ENCODE results near the gene FBXO31. TPM values are rescaled to one million over a fixed set of nuclear protein-coding genes. Genes with fewer than 3 reads are reported as not detected.

FBXO31 gene
- total and polyA plus RNA-seq, 9 of the 15 experiments (the other 6 are each of a cell fraction or from before 2014, with no cell fraction given), result 0.18 to 33.3 (median 10.9) TPM

DNA sequence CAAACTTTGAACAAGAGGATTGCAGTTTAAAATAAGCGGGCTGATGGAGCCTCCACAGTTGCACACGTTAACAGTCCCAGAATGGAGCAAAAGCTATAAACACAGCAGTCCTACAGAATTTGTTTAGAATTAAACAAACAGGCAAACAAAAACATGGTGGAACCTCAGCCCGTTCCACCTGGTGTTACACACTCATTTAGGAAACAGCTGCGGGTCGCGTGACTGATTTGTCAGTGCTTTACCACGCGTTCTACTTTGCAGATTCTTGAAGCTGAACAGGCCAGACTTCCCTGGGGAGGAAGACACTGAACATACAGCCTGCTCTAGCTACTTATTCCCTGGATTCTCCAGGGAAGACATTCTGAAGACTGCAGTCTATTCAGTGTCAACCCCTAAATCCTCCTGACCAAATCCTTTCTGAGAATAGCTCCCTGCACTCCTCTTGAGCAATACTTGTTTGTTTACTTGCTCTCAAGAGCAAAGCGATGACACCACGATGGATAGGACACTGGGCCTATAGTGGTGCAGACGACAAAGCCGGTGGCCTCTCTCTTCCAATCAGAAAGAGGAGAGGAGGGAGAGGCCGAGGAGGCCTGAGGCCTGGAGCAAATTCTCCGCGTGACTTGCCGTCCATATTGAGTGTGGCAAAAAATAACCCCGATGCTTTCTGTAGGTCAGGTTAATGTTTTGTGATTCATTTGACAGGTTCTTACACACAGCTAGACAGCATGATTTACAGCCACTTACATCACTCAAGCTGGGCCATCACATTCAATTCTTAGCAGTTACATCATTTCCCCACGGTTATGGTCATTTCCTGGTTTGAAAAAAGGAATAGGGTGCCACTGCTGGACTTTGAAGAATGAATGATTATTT lies 4.6 kb upstream of the FBXO31 start (continued):
- TF ChIP-seq, protein P1, sequence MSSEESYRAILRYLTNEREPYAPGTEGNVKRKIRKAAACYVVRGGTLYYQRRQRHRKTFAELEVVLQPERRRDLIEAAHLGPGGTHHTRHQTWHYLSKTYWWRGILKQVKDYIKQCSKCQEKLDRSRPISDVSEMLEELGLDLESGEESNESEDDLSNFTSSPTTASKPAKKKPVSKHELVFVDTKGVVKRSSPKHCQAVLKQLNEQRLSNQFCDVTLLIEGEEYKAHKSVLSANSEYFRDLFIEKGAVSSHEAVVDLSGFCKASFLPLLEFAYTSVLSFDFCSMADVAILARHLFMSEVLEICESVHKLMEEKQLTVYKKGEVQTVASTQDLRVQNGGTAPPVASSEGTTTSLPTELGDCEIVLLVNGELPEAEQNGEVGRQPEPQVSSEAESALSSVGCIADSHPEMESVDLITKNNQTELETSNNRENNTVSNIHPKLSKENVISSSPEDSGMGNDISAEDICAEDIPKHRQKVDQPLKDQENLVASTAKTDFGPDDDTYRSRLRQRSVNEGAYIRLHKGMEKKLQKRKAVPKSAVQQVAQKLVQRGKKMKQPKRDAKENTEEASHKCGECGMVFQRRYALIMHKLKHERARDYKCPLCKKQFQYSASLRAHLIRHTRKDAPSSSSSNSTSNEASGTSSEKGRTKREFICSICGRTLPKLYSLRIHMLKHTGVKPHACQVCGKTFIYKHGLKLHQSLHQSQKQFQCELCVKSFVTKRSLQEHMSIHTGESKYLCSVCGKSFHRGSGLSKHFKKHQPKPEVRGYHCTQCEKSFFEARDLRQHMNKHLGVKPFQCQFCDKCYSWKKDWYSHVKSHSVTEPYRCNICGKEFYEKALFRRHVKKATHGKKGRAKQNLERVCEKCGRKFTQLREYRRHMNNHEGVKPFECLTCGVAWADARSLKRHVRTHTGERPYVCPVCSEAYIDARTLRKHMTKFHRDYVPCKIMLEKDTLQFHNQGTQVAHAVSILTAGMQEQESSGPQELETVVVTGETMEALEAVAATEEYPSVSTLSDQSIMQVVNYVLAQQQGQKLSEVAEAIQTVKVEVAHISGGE (CRISPR knock-in tag; IDR thresholded peaks at IDR 0.05), result peak in 1 of 3 experiments; percentile 51; a peak in 2 of 6 replicates
- TF ChIP-seq, protein P2, sequence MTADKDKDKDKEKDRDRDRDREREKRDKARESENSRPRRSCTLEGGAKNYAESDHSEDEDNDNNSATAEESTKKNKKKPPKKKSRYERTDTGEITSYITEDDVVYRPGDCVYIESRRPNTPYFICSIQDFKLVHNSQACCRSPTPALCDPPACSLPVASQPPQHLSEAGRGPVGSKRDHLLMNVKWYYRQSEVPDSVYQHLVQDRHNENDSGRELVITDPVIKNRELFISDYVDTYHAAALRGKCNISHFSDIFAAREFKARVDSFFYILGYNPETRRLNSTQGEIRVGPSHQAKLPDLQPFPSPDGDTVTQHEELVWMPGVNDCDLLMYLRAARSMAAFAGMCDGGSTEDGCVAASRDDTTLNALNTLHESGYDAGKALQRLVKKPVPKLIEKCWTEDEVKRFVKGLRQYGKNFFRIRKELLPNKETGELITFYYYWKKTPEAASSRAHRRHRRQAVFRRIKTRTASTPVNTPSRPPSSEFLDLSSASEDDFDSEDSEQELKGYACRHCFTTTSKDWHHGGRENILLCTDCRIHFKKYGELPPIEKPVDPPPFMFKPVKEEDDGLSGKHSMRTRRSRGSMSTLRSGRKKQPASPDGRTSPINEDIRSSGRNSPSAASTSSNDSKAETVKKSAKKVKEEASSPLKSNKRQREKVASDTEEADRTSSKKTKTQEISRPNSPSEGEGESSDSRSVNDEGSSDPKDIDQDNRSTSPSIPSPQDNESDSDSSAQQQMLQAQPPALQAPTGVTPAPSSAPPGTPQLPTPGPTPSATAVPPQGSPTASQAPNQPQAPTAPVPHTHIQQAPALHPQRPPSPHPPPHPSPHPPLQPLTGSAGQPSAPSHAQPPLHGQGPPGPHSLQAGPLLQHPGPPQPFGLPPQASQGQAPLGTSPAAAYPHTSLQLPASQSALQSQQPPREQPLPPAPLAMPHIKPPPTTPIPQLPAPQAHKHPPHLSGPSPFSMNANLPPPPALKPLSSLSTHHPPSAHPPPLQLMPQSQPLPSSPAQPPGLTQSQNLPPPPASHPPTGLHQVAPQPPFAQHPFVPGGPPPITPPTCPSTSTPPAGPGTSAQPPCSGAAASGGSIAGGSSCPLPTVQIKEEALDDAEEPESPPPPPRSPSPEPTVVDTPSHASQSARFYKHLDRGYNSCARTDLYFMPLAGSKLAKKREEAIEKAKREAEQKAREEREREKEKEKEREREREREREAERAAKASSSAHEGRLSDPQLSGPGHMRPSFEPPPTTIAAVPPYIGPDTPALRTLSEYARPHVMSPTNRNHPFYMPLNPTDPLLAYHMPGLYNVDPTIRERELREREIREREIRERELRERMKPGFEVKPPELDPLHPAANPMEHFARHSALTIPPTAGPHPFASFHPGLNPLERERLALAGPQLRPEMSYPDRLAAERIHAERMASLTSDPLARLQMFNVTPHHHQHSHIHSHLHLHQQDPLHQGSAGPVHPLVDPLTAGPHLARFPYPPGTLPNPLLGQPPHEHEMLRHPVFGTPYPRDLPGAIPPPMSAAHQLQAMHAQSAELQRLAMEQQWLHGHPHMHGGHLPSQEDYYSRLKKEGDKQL (CRISPR knock-in tag; IDR thresholded peaks at IDR 0.05; ENCODE audit: borderline replicate concordance), result no peak
- TF ChIP-seq CXXC5 (CRISPR knock-in tag; IDR thresholded peaks at IDR 0.05) (peak; percentile 77), TEAD4 (IDR thresholded peaks at IDR 0.05; ENCODE audit: low read length) (peak; percentile 64), TEAD4 (CRISPR knock-in tag; IDR thresholded peaks at IDR 0.05; ENCODE audit: borderline replicate concordance) (no peak), LCOR (CRISPR knock-in tag; IDR thresholded peaks at IDR 0.05) (peak; percentile 70), ADNP (tag; IDR thresholded peaks at IDR 0.05) (no peak; the same call in 1 of the 2 replicates), BDP1 (IDR thresholded peaks at IDR 0.05; ENCODE audit: insufficient read depth, insufficient read length) (no peak), KHSRP (IDR thresholded peaks at IDR 0.05) (no peak)
- TF ChIP-seq, protein P3, sequence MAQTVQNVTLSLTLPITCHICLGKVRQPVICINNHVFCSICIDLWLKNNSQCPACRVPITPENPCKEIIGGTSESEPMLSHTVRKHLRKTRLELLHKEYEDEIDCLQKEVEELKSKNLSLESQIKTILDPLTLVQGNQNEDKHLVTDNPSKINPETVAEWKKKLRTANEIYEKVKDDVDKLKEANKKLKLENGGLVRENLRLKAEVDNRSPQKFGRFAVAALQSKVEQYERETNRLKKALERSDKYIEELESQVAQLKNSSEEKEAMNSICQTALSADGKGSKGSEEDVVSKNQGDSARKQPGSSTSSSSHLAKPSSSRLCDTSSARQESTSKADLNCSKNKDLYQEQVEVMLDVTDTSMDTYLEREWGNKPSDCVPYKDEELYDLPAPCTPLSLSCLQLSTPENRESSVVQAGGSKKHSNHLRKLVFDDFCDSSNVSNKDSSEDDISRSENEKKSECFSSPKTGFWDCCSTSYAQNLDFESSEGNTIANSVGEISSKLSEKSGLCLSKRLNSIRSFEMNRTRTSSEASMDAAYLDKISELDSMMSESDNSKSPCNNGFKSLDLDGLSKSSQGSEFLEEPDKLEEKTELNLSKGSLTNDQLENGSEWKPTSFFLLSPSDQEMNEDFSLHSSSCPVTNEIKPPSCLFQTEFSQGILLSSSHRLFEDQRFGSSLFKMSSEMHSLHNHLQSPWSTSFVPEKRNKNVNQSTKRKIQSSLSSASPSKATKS (CRISPR knock-in tag; IDR thresholded peaks at IDR 0.05), result no peak
- TF ChIP-seq, protein P4, sequence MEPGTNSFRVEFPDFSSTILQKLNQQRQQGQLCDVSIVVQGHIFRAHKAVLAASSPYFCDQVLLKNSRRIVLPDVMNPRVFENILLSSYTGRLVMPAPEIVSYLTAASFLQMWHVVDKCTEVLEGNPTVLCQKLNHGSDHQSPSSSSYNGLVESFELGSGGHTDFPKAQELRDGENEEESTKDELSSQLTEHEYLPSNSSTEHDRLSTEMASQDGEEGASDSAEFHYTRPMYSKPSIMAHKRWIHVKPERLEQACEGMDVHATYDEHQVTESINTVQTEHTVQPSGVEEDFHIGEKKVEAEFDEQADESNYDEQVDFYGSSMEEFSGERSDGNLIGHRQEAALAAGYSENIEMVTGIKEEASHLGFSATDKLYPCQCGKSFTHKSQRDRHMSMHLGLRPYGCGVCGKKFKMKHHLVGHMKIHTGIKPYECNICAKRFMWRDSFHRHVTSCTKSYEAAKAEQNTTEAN (CRISPR knock-in tag; IDR thresholded peaks at IDR 0.05), result no peak

All from K562 (cell line).